ENCODE measurements around the gene MED29. TPM values are rescaled to one million over a fixed set of nuclear protein-coding genes. Genes with fewer than 3 reads are reported as not detected.

Gene MED29
- total RNA-seq, 4 donors from 2014 or later: 25.5 to 48.1 (median 37.7) TPM

DNA sequence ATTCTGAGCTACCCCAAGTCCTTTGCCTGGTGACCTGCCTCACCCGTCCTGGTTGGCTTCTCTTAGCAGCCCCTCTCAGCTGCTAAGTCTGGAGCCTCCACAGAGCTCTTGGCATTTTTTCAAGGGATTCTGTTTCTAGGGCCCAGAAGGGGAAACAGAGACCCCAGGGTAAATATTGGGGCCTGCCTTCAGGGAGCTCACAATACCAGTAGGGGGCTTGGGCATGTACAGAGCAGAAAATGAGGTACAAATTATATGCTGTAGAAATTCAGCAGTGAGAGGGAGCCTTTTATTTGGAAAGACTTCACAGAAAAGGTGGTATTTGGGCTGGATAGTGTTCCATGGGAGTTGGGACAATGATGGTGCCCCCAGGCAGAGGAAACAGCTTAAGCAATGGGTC lies 45.2 kb upstream of the MED29 start:
- in situ Hi-C loops (cut with MboI; ENCODE audit: low sequenced_read_pairs in 4 of 4): loop anchor here in 3 of 4 donors (10.0 to 25.0 kb wide), 3 partner anchors 49 to 191 kb away; partner anchors contain the start of genes EID2B (in 3 of the 3), EID2 (in 2 of the 3), MED29 (in 1 of the 3) and PAF1 (in 1 of the 3)
- DNase-seq (no peak), ATAC-seq (no peak)
- intact Hi-C loops (cut with DNase I; ENCODE audit: low total_unique reads): no loop called here
- Histone ChIP-seq H3K27ac (no peak overlapping the region), H3K4me1 (peaks cover 49 to 68% of the 10 kb centered on the region in 2 donors), H3K36me3 (no peaks in the 10 kb centered on the region), H3K27me3 (no peaks in the 10 kb centered on the region), H3K4me3 (no peak overlapping the region), H3K9me3 (no peaks in the 10 kb centered on the region)
- no peak for TF ChIP-seq POLR2A (IDR thresholded peaks at IDR 0.05)
- TF ChIP-seq, protein P1, sequence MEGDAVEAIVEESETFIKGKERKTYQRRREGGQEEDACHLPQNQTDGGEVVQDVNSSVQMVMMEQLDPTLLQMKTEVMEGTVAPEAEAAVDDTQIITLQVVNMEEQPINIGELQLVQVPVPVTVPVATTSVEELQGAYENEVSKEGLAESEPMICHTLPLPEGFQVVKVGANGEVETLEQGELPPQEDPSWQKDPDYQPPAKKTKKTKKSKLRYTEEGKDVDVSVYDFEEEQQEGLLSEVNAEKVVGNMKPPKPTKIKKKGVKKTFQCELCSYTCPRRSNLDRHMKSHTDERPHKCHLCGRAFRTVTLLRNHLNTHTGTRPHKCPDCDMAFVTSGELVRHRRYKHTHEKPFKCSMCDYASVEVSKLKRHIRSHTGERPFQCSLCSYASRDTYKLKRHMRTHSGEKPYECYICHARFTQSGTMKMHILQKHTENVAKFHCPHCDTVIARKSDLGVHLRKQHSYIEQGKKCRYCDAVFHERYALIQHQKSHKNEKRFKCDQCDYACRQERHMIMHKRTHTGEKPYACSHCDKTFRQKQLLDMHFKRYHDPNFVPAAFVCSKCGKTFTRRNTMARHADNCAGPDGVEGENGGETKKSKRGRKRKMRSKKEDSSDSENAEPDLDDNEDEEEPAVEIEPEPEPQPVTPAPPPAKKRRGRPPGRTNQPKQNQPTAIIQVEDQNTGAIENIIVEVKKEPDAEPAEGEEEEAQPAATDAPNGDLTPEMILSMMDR (IDR thresholded peaks at IDR 0.05 in 4 of 5, conservative IDR thresholded peaks at IDR 0.05 in 1 of 5): no peak

DNA sequence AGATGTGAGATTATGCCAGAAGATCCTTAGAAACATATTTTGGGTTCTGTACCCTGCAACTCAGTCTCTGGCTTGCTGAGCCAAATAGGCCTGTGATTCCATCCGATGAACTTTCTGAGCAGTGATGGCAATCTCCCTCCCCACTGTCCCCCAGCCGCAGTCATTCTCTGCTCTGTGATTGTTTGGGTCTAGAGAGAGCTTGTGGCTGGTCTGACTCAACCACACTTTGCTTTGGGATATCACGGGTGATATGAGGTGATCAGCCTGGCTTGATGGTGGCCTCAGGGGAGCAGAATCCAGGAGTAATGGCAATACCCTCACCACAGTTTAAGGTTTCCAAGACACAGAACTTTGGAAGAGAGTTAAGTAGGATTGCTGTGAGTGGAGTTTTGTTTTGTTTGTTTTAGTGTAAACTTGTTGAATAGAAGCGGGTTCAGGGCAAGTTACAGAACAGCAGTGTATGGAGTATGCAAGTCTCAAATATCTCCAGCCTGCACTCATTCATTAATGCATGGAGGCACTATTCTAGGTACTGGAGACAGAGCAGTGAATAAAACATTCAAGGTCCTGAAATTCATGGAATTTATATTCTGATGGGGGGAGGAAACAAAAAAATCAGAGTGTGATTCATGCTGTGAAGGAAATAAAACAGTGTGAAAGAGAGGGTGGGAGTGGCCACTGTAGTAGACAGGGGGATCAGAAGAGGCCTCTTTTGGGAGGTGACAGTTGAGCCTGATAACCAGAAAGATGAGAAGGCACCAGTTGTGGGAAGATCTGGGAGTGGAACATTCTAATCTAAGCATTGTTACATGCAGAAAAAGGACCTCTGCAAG lies 43.6 kb upstream of the MED29 start:
- in situ Hi-C loops (cut with MboI; ENCODE audit: low sequenced_read_pairs in 4 of 4): loop anchor here in 3 of 4 donors (10.0 to 25.0 kb wide), 3 partner anchors 47 to 190 kb away; partner anchors contain the start of genes EID2B (in 3 of the 3), EID2 (in 2 of the 3), MED29 (in 1 of the 3) and PAF1 (in 1 of the 3)
- Histone ChIP-seq H3K27me3 (no peaks in the 10 kb centered on the region), H3K9me3 (no peaks in the 10 kb centered on the region), H3K4me3 (no peak overlapping the region), H3K4me1 (peaks cover 57 to 61% of the 10 kb centered on the region in 2 donors), H3K27ac (no peak overlapping the region), H3K36me3 (peaks cover 0 to 7% of the 10 kb centered on the region in 2 donors)
- DNase-seq (no peak), ATAC-seq (no peak)
- no peak for TF ChIP-seq POLR2A (IDR thresholded peaks at IDR 0.05)
- TF ChIP-seq, protein P1 (IDR thresholded peaks at IDR 0.05 in 4 of 5, conservative IDR thresholded peaks at IDR 0.05 in 1 of 5): no peak
- intact Hi-C loops (cut with DNase I; ENCODE audit: low total_unique reads): no loop called here

DNA sequence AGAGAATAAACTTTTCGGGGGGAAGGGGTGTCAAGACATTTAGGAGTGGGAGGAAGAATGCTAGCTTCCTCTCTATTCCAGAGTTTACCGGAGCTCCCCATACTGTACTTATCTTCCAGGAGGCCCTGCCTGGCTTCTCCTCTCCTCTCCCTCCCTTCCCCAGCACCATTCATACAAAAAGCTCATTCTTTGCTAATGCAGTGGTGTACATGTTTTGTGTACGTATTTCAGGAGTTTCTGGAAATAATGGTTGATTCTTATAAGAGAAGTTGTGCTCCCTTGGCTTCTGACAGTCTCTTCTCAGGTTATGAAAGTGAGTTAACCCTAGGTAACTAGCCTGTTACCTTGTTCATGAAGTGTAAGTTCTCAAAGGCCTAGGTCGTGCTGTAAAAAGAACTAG lies 41.9 kb upstream of the MED29 start:
- in situ Hi-C loops (cut with MboI; ENCODE audit: low sequenced_read_pairs in 4 of 4): loop anchor here in 3 of 4 donors (10.0 to 25.0 kb wide), 3 partner anchors 45 to 188 kb away; partner anchors contain the start of genes EID2B (in 3 of the 3), EID2 (in 2 of the 3), MED29 (in 1 of the 3) and PAF1 (in 1 of the 3)
- intact Hi-C loops (cut with DNase I; ENCODE audit: low total_unique reads): no loop called here
- TF ChIP-seq POLR2A (IDR thresholded peaks at IDR 0.05): no peak
- TF ChIP-seq, protein P1 (IDR thresholded peaks at IDR 0.05 in 4 of 5, conservative IDR thresholded peaks at IDR 0.05 in 1 of 5): no peak
- H3K4me3 ChIP-seq: no peak overlapping the region
- H3K9me3 ChIP-seq: no peaks in the 10 kb centered on the region
- DNase-seq: no peak
- ATAC-seq: no peak
- H3K27me3 ChIP-seq: no peaks in the 10 kb centered on the region
- H3K4me1 ChIP-seq: peaks cover 43 to 45% of the 10 kb centered on the region in 2 donors
- peaks cover 0 to 15% of the 10 kb centered on the region in 2 donors for H3K36me3 ChIP-seq
- H3K27ac ChIP-seq: no peak overlapping the region

DNA sequence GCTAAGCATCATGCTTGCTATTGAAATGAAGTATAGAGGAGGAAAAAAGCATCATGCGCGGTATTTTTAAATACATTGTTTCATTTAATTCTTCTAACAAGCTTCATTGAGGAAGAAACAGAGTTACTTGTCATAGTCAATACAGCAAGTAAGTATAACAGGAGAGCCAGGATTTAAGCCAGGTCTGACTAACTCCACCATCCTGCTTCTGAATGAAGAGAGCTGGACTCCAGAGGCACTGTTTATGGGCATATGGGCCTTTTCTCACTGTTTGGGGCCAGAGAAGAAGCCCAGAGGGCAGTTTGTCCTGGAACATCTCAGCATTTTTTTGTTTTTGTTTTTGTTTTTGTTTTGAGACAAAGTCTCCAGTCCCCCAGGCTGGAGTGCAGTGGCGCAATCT lies 41.0 kb upstream of the MED29 start:
- intact Hi-C loops (cut with DNase I; ENCODE audit: low total_unique reads) (no loop called here), in situ Hi-C loops (cut with MboI; ENCODE audit: low sequenced_read_pairs in 4 of 4) (no loop called here)
- peaks cover 0 to 24% of the 10 kb centered on the region in 2 donors for H3K36me3 ChIP-seq
- no peaks in the 10 kb centered on the region for H3K9me3 ChIP-seq
- no peak overlapping the region for H3K27ac ChIP-seq
- no peak for DNase-seq
- H3K4me1 ChIP-seq: peaks cover 36 to 38% of the 10 kb centered on the region in 2 donors
- TF ChIP-seq, protein P1 (IDR thresholded peaks at IDR 0.05 in 4 of 5, conservative IDR thresholded peaks at IDR 0.05 in 1 of 5): no peak
- TF ChIP-seq POLR2A (IDR thresholded peaks at IDR 0.05): no peak
- no peaks in the 10 kb centered on the region for H3K27me3 ChIP-seq
- no peak for ATAC-seq
- H3K4me3 ChIP-seq: no peak overlapping the region

Measured in gastrocnemius medialis (tissue), 4 donors.